PC-3 (cell line): Measurements from ENCODE around the gene KISS1R. TPM values are rescaled to one million over a fixed set of nuclear protein-coding genes. Genes with fewer than 3 reads are reported as not detected.

Experiments
- ATAC-seq: fragments of 200-7000 bp; cut with Tn5 transposase; 2 replicates; pipeline ENCODE4 v1.9.1; 2020; ENCODE audit warnings: mild to moderate bottlenecking, moderate library complexity
- BruUV-seq: library from RNA; stranded (reverse); fragments of 400-500 nt; replicated peaks from 2 replicates; lab custom pipeline; 2021; lab: Mats Ljungman, UMichigan
- CTCF ChIA-PET: fragments of 300-600 bp; sonication (Branson Sonifier 250); formaldehyde crosslinking; loops from one replicate; lab custom pipeline; 2022; ENCODE audit warnings: antibody characterized with exemption; lab: Charles Lee
- POLR2A ChIA-PET: fragments of 300-600 bp; sonication (Branson Sonifier 250); formaldehyde crosslinking; loops from one replicate; lab custom pipeline; 2022; ENCODE audit warnings: antibody characterized with exemption; ENCODE audit not compliant: unreplicated experiment; lab: Charles Lee
- DNase-seq: peaks from one replicate; pipeline ENCODE4 v3.0.0-alpha.2; 2015
- H2AFZ ChIP-seq: fragments of 300-600 bp; sonication (generic); 2 replicates; pipeline ENCODE4 v1.6.0; 2016; ENCODE audit warnings: antibody characterized with exemption, low read length
- H3F3A ChIP-seq: fragments of 300-600 bp; sonication (generic); one replicate; pipeline ENCODE4 v1.6.0; 2017; ENCODE audit warnings: antibody characterized with exemption, low read length, control low read depth, mild to moderate bottlenecking; ENCODE audit not compliant: unreplicated experiment
- H3K27ac ChIP-seq: fragments of 300-600 bp; sonication (generic); 2 replicates; pipeline ENCODE4 v1.5.1; 2016; ENCODE audit warnings: mild to moderate bottlenecking, low read length
- H3K27me3 ChIP-seq: fragments of 300-600 bp; sonication (generic); 2 replicates; pipeline ENCODE4 v1.6.1; 2016; ENCODE audit warnings: low read length, mixed read lengths
- H3K36me3 ChIP-seq: fragments of 300-600 bp; sonication (generic); 2 replicates; pipeline ENCODE4 v1.6.1; 2016; ENCODE audit warnings: low read depth, mixed run types, low read length, mixed read lengths
- H3K4me1 ChIP-seq: fragments of 300-600 bp; sonication (generic); 2 replicates; pipeline ENCODE4 v1.5.1; 2016; ENCODE audit warnings: low read length; ENCODE audit not compliant: insufficient read depth
- H3K4me2 ChIP-seq: fragments of 300-600 bp; sonication (generic); 2 replicates; pipeline ENCODE4 v1.6.0; 2016; ENCODE audit warnings: low read length
- H3K4me3 ChIP-seq: fragments of 300-600 bp; sonication (generic); 2 replicates; pipeline ENCODE4 v1.5.1; 2016; ENCODE audit warnings: mild to moderate bottlenecking, low read length, mixed read lengths
- H3K79me2 ChIP-seq: fragments of 300-600 bp; sonication (generic); 2 replicates; pipeline ENCODE4 v1.6.1; 2017; ENCODE audit warnings: low read length, mixed read lengths
- H3K9ac ChIP-seq: fragments of 300-600 bp; sonication (generic); 2 replicates; pipeline ENCODE4 v1.6.0; 2016; ENCODE audit warnings: mild to moderate bottlenecking, low read length
- H3K9me2 ChIP-seq: fragments of 300-600 bp; sonication (generic); replicated peaks from 2 replicates; pipeline ENCODE4 v1.6.1; 2016; ENCODE audit warnings: mixed run types, low read length, mixed read lengths
- H3K9me3 ChIP-seq: fragments of 300-600 bp; sonication (generic); 2 replicates; pipeline ENCODE4 v1.6.1; 2016; ENCODE audit warnings: low read length, mixed read lengths
- H4K20me1 ChIP-seq: fragments of 300-600 bp; sonication (generic); 2 replicates; pipeline ENCODE4 v1.6.1; 2016; ENCODE audit warnings: low read length, mixed read lengths
- EZH2 ChIP-seq: fragments of 300-600 bp; sonication (generic); IDR thresholded peaks from one replicate; pipeline ENCODE4 v1.6.1; 2017; ENCODE audit warnings: antibody characterized with exemption, mild to moderate bottlenecking, low read length; ENCODE audit not compliant: unreplicated experiment
- EZH2phosphoT487 ChIP-seq: fragments of 300-600 bp; sonication (generic); IDR thresholded peaks from 2 replicates; pipeline ENCODE4 v1.6.1; 2018; ENCODE audit warnings: mild to moderate bottlenecking, antibody characterized with exemption, low read length, borderline replicate concordance
- intact Hi-C: fragments of 100-400 bp; cut with micrococcal nuclease; formaldehyde crosslinking; loops from 2 replicates; pipeline ENCODE4 v1.9.0; 2023
- total RNA-seq: library from RNA; depleted of rRNA; stranded (reverse); fragments of >200 nt; gene quantifications from 2 replicates; pipeline ENCODE4 v1.2.3, GENCODE V29; 2014
- TF ChIP-seq, protein P1 (sequence below): fragments of 300-600 bp; sonication (generic); conservative IDR thresholded peaks from 2 replicates; pipeline ENCODE4 v1.5.1; 2017; ENCODE audit warnings: antibody characterized with exemption, low read depth, mild to moderate bottlenecking, low read length

The KISS1R gene
- total RNA-seq, 1 experiment from 2014 or later: 3.9 TPM

DNA sequence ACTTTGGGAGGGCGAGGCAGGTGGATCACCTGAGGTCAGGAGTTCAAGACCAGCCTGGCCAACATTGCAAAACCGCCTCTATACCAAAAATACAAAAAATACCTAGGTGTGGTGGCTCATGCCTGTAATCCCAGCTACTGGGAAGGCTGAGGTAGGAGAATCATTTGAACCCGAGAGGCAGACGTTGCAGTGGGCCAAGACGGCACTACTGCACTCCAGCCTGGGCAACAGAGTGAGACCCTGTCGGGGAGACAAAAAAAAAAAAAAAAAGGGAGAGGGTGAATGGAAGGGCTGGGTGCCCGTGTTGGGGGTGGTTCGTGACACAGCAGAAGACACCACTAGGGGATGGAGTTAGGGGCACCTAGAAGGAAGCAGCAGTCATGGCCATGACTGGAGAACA lies 46.8 kb upstream of the KISS1R start:
- H4K20me1 ChIP-seq: no peaks in the 10 kb centered on the region
- TF ChIP-seq, protein P1, sequence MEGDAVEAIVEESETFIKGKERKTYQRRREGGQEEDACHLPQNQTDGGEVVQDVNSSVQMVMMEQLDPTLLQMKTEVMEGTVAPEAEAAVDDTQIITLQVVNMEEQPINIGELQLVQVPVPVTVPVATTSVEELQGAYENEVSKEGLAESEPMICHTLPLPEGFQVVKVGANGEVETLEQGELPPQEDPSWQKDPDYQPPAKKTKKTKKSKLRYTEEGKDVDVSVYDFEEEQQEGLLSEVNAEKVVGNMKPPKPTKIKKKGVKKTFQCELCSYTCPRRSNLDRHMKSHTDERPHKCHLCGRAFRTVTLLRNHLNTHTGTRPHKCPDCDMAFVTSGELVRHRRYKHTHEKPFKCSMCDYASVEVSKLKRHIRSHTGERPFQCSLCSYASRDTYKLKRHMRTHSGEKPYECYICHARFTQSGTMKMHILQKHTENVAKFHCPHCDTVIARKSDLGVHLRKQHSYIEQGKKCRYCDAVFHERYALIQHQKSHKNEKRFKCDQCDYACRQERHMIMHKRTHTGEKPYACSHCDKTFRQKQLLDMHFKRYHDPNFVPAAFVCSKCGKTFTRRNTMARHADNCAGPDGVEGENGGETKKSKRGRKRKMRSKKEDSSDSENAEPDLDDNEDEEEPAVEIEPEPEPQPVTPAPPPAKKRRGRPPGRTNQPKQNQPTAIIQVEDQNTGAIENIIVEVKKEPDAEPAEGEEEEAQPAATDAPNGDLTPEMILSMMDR: no peak
- TF ChIP-seq EZH2phosphoT487 (no peak), EZH2 (no peak)
- peaks cover 12% of the 10 kb centered on the region for H3K4me1 ChIP-seq
- no peaks in the 10 kb centered on the region for H3K36me3 ChIP-seq
- DNase-seq (no peak), ATAC-seq (no peak)
- no TSS peak for BruUV-seq
- H3K9me2 ChIP-seq: no peaks in the 10 kb centered on the region
- intact Hi-C loops: no loop called here
- H3K4me2 ChIP-seq: no peak overlapping the region
- H2AFZ ChIP-seq: no peak overlapping the region
- no peak overlapping the region for H3K9ac ChIP-seq
- H3K27ac ChIP-seq: no peak overlapping the region
- H3K9me3 ChIP-seq: no peaks in the 10 kb centered on the region
- no peaks in the 10 kb centered on the region for H3K27me3 ChIP-seq
- CTCF ChIA-PET: no interaction called here
- H3K79me2 ChIP-seq: no peaks in the 10 kb centered on the region
- no peaks in the 10 kb centered on the region for H3F3A ChIP-seq
- POLR2A ChIA-PET: no interaction called here
- H3K4me3 ChIP-seq: no peak overlapping the region

DNA sequence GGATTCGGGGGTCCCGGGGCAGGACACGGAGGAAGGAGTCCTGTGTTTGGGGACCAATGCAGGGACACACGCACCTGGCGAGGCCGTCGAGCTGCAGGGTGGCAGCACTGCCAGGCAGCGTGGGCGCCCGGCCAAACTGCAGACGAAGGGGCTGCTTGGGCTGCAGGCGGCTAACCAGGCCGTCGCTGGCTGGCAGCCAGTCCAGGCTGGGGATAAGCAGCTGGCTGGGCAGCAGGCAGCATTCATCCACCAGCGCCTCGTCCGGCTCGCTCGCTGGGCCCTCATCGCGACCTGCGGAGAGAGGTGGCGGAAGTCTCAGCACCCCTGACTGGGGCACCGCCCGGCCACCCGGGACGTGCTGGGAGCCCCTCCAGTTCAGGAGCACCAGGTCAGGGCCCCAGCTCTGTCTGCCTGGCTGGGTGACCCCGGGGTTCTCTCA lies 46.2 kb upstream of the KISS1R start:
- no peaks in the 10 kb centered on the region; the same call in 1 of the 2 replicates for H3K36me3 ChIP-seq
- CTCF ChIA-PET: no interaction called here
- BruUV-seq: no TSS peak

More for the DNA sequence above, 46.2 kb upstream of the KISS1R start:
- no peaks in the 10 kb centered on the region for H3K27me3 ChIP-seq
- DNase-seq: no peak
- no peaks in the 10 kb centered on the region for H3K79me2 ChIP-seq
- H3F3A ChIP-seq: no peaks in the 10 kb centered on the region
- peaks cover 12% of the 10 kb centered on the region for H3K4me1 ChIP-seq
- no peak overlapping the region for H3K4me2 ChIP-seq
- H3K9me3 ChIP-seq: no peaks in the 10 kb centered on the region
- no peak overlapping the region for H2AFZ ChIP-seq
- ATAC-seq: no peak
- intact Hi-C loops: no loop called here
- no peaks in the 10 kb centered on the region for H3K9me2 ChIP-seq
- no peaks in the 10 kb centered on the region for H4K20me1 ChIP-seq
- TF ChIP-seq, protein P1: no peak
- TF ChIP-seq EZH2 (no peak), EZH2phosphoT487 (no peak)
- H3K9ac ChIP-seq: no peak overlapping the region
- H3K27ac ChIP-seq: no peak overlapping the region
- POLR2A ChIA-PET: no interaction called here
- H3K4me3 ChIP-seq: no peak overlapping the region
